HepG2 (cell line): ENCODE results near the gene OR4D9. TPM values are rescaled to one million over a fixed set of nuclear protein-coding genes. Genes with fewer than 3 reads are reported as not detected.

Experiments
- ATAC-seq: fragments of 200-7000 bp; cut with Tn5 transposase; 3 replicates; pipeline ENCODE4 v1.9.1; 2020; ENCODE audit warnings: mild to moderate bottlenecking, moderate library complexity
- BruUV-seq: library from RNA; stranded (reverse); fragments of 400-500 nt; replicated peaks from 2 replicates; lab custom pipeline; 2021; lab: Mats Ljungman, UMichigan
- CTCF ChIA-PET: fragments of 300-600 bp; formaldehyde crosslinking; extraction: SDS; loops from one replicate; lab custom pipeline; 2021; ENCODE audit warnings: low total read pairs, inconsistent platforms, low intra/inter-chr PET ratio; lab: Yijun Ruan, JAX
- POLR2A ChIA-PET: fragments of 350-600 bp; sonication (Branson Sonifier 250); formaldehyde crosslinking; loops from one replicate; lab custom pipeline; 2020; ENCODE audit warnings: antibody characterized with exemption, inconsistent platforms; lab: Yijun Ruan, JAX
- DNase-seq: peaks from one replicate; pipeline ENCODE4 v3.0.0-alpha.2; 2015; ENCODE audit warnings: low spot score
- FAIRE-seq: peaks from 3 replicates; lab custom pipeline; 2011; peaks lifted over from hg19 to GRCh38; lab: Jason Lieb, UNC
- H2AFZ ChIP-seq: one replicate; pipeline ENCODE4 v1.6.1; 2011; ENCODE audit warnings: low read length, inconsistent platforms
- H3K27ac ChIP-seq: fragments of 300-600 bp; 3 replicates; pipeline ENCODE4 v1.8.0; 2011; ENCODE audit warnings: mixed run types, mild to moderate bottlenecking, mixed read lengths, low read length, inconsistent platforms; ENCODE audit not compliant: insufficient read depth; ENCODE audit errors: extremely low read length
- H3K27me3 ChIP-seq, 2 experiments: fragments of 200-600 bp in 1 of 2; 2 replicates in 1 of 2; 3 replicates in 1 of 2; pipeline versions ENCODE4 v1.6.0 to v1.8.0; 2011; ENCODE audit warnings: low read length in 2 of 2, mild to moderate bottlenecking in 2 of 2, moderate library complexity in 2 of 2, inconsistent platforms in 1 of 2; ENCODE audit not compliant: insufficient read depth in 2 of 2, control insufficient read depth in 1 of 2
- H3K36me3 ChIP-seq, 2 experiments: fragments of 200-600 bp in 1 of 2; replicated peaks in 1 of 2; 2 replicates in 1 of 2; 3 replicates in 1 of 2; pipeline versions ENCODE4 v1.5.1 to v1.8.0; 2011; ENCODE audit warnings: low read length in 2 of 2, inconsistent platforms in 1 of 2; ENCODE audit not compliant: insufficient read depth in 2 of 2, control insufficient read depth in 1 of 2
- H3K4me1 ChIP-seq: 2 replicates; pipeline ENCODE4 v1.5.1; 2012; ENCODE audit warnings: low read length, inconsistent platforms; ENCODE audit not compliant: insufficient read depth
- H3K4me2 ChIP-seq: 2 replicates; pipeline ENCODE4 v1.6.0; 2011; ENCODE audit warnings: low read depth, low read length, inconsistent platforms
- H3K4me3 ChIP-seq, 3 experiments: fragments of 200-600 bp in 1 of 3; sonication (generic), shearing (Covaris generic) in 1 of 3; replicated peaks in 1 of 3; 2 replicates each; pipeline ENCODE4 v1.5.1; 2011 to 2016; ENCODE audit warnings: low read length in 3 of 3, inconsistent platforms in 2 of 3, low read depth in 2 of 3, mild to moderate bottlenecking in 2 of 3, control low read depth in 1 of 3, mixed read lengths in 1 of 3; ENCODE audit not compliant: insufficient read depth in 1 of 3
- H3K79me2 ChIP-seq: one replicate; pipeline ENCODE4 v1.6.1; 2011; ENCODE audit warnings: low read length, inconsistent platforms; ENCODE audit not compliant: insufficient read depth
- H3K9ac ChIP-seq: 2 replicates; pipeline ENCODE4 v1.6.0; 2011; ENCODE audit warnings: mild to moderate bottlenecking, low read depth, low read length, inconsistent platforms; ENCODE audit not compliant: insufficient read depth
- H3K9me3 ChIP-seq: 2 replicates; pipeline ENCODE4 v1.5.1; 2012; ENCODE audit warnings: mild to moderate bottlenecking, low read length
- H4K20me1 ChIP-seq: 2 replicates; pipeline ENCODE4 v1.6.0; 2011; ENCODE audit warnings: inconsistent platforms, mild to moderate bottlenecking, low read length, moderate library complexity; ENCODE audit not compliant: insufficient read depth
- ATRX ChIP-seq: sonication (generic); formaldehyde crosslinking; IDR thresholded peaks from 2 replicates; pipeline ENCODE4 v1.4.0; 2020; ENCODE audit warnings: missing genetic modification reagents, borderline replicate concordance
- CENPX ChIP-seq: sonication (generic); formaldehyde crosslinking; IDR thresholded peaks from 2 replicates; pipeline ENCODE4 v1.9.0; 2021; ENCODE audit warnings: mild to moderate bottlenecking, missing genetic modification reagents, moderate library complexity
- JUN ChIP-seq: sonication (generic); formaldehyde crosslinking; IDR thresholded peaks from 2 replicates; pipeline ENCODE4 v1.4.0; 2020; ENCODE audit warnings: mild to moderate bottlenecking, missing genetic modification reagents
- KAT2B ChIP-seq: fragments of 150-350 bp; IDR thresholded peaks from 2 replicates; pipeline ENCODE4 v1.6.1; 2014; ENCODE audit warnings: low read depth, low read length, borderline replicate concordance
- NFKBIZ ChIP-seq: IDR thresholded peaks from 2 replicates; pipeline ENCODE4 v1.6.1; 2018; ENCODE audit warnings: missing genetic modification reagents, missing compliant biosample characterization
- SIN3B ChIP-seq: fragments of 150-350 bp; IDR thresholded peaks from 2 replicates; pipeline ENCODE4 v1.6.1; 2014; ENCODE audit warnings: low read length
- TARDBP ChIP-seq: sonication (generic); formaldehyde crosslinking; IDR thresholded peaks from 2 replicates; pipeline ENCODE4 v1.8.0; 2022; ENCODE audit warnings: mild to moderate bottlenecking, missing genetic modification reagents
- TEAD2 ChIP-seq: sonication (generic); formaldehyde crosslinking; IDR thresholded peaks from 2 replicates; pipeline ENCODE4 v1.9.0; 2021; ENCODE audit warnings: missing genetic modification reagents
- UBTF ChIP-seq: sonication (generic); formaldehyde crosslinking; IDR thresholded peaks from 2 replicates; pipeline ENCODE4 v1.4.0; 2020; ENCODE audit warnings: mild to moderate bottlenecking, missing genetic modification reagents
- ZNF280B ChIP-seq: sonication (generic); formaldehyde crosslinking; IDR thresholded peaks from 2 replicates; pipeline ENCODE4 v1.5.0; 2020; ENCODE audit warnings: missing genetic modification reagents, mild to moderate bottlenecking, borderline replicate concordance
- ZNF296 ChIP-seq: sonication (generic); formaldehyde crosslinking; conservative IDR thresholded peaks from 2 replicates; pipeline ENCODE4 v1.5.0; 2020; ENCODE audit warnings: mild to moderate bottlenecking, missing genetic modification reagents
- ZNF501 ChIP-seq: sonication (generic); formaldehyde crosslinking; IDR thresholded peaks from 2 replicates; pipeline ENCODE4 v1.5.1; 2020; ENCODE audit warnings: mild to moderate bottlenecking, moderate library complexity, missing genetic modification reagents
- ZNF567 ChIP-seq: sonication (generic); formaldehyde crosslinking; IDR thresholded peaks from 2 replicates; pipeline ENCODE4 v1.8.1; 2023; ENCODE audit warnings: mild to moderate bottlenecking, missing genetic modification reagents, borderline replicate concordance
- ZNF572 ChIP-seq: sonication (generic); formaldehyde crosslinking; IDR thresholded peaks from 2 replicates; pipeline ENCODE4 v1.5.1; 2020; ENCODE audit warnings: mild to moderate bottlenecking, missing genetic modification reagents
- ZNF598 ChIP-seq: sonication (generic); formaldehyde crosslinking; IDR thresholded peaks from 2 replicates; pipeline ENCODE4 v1.5.1; 2020; ENCODE audit warnings: mild to moderate bottlenecking, missing genetic modification reagents, borderline replicate concordance
- ZNF678 ChIP-seq: sonication (generic); formaldehyde crosslinking; IDR thresholded peaks from 2 replicates; pipeline ENCODE4 v1.4.0; 2020; ENCODE audit warnings: mild to moderate bottlenecking, missing genetic modification reagents
- WGBS: methylation state at CpG from one replicate; pipeline ENCODE4 v1.1.6; 2017; ENCODE audit warnings: low lambda C conversion rate; 5-methylcytosine and 5-hydroxymethylcytosine counted together
- in situ Hi-C: cut with HindIII; loops from 2 replicates; pipeline ENCODE4 v1.10.0; 2017; ENCODE audit warnings: low pct_unique_long_range_greater_than_20kb; ENCODE audit not compliant: extremely low pct_ligation_motif_present
- intact Hi-C: fragments of 100-400 bp; cut with micrococcal nuclease; formaldehyde crosslinking; loops from one replicate; pipeline ENCODE4 v1.10.0; 2022; ENCODE audit not compliant: unreplicated experiment
- polyA plus RNA-seq, 8 experiments: library from polyadenylated mRNA; depleted of rRNA in 3 of 8; stranded (reverse) in 7 of 8; unstranded in 1 of 8; fragments of >200 nt; fragmentation: Illumina TruSeq in 4 of 8; extraction: Trizol in 4 of 8; gene quantifications; 2 replicates each; pipeline versions ENCODE4 v1.2.1 to v1.2.3, GENCODE V29; 2011 to 2016; ENCODE audit warnings: low read depth in 4 of 8, missing spikeins in 1 of 8, mixed read lengths in 1 of 8; ENCODE audit not compliant: insufficient read depth in 1 of 8
- total RNA-seq, 5 experiments: library from RNA; depleted of rRNA; stranded (reverse); fragments of >200 nt; fragmentation: Illumina TruSeq; extraction: Trizol; gene quantifications; 2 replicates each; pipeline ENCODE4 v1.2.3, GENCODE V29; 2016; ENCODE audit warnings: low read depth in 1 of 5
- TF ChIP-seq, protein P1 (sequence below): sonication (generic); formaldehyde crosslinking; IDR thresholded peaks from 2 replicates; pipeline ENCODE4 v1.4.0; 2020; ENCODE audit warnings: mild to moderate bottlenecking, missing genetic modification reagents
- TF ChIP-seq, protein P2 (sequence below): sonication (generic); formaldehyde crosslinking; IDR thresholded peaks from 2 replicates; pipeline ENCODE4 v1.8.0; 2022; ENCODE audit warnings: mild to moderate bottlenecking, missing genetic modification reagents, moderate library complexity

Gene OR4D9
- total and polyA plus RNA-seq, 2 of the 13 experiments (the other 11 are each of a cell fraction or from before 2014, with no cell fraction given): not detected

DNA sequence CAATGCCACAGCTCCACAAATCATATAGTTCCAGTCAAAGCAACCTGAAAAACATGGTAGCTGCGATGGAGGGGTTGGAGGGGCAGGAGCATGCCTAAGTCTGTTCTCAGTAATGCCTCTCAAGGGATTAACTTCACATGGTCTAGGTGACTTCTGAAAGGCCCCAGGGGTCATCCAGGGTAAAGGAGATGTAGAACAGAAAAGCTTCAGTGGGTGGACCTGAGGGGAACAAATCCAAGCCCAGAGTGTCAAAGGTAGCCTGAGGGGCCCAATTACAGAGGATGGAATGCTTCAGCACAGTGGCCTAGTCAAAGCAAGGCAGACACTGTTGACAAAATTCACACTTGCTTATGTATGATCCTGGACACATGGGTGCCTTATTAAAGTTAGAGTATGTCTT lies 23.3 kb downstream of the OR4D9 start:
- ChIA-PET POLR2A (no interaction called here), CTCF (no interaction called here)
- Histone ChIP-seq H3K4me3 (no peak overlapping the region), H3K36me3 (no peaks in the 10 kb centered on the region), H3K4me1 (peaks cover 16% of the 10 kb centered on the region; the same call in 1 of the 2 replicates), H3K27ac (no peak overlapping the region), H3K9ac (no peak overlapping the region), H3K27me3 (no peaks in the 10 kb centered on the region), H2AFZ (no peak overlapping the region), H3K79me2 (no peaks in the 10 kb centered on the region), H4K20me1 (no peaks in the 10 kb centered on the region), H3K4me2 (no peak overlapping the region), H3K9me3 (no peaks in the 10 kb centered on the region)
- 30% methylated on average over 1 of the region's 1 CpG for WGBS
- BruUV-seq: no TSS peak
- intact Hi-C loops: no loop called here
- in situ Hi-C loops: loop anchor here (5.0 kb wide), 1 partner anchor 143 kb away; no protein-coding TSS in a partner anchor
- no peak for FAIRE-seq
- TF ChIP-seq ZNF567 (CRISPR knock-in tag): no peak
- TF ChIP-seq UBTF: no peak
- TF ChIP-seq, protein P1, sequence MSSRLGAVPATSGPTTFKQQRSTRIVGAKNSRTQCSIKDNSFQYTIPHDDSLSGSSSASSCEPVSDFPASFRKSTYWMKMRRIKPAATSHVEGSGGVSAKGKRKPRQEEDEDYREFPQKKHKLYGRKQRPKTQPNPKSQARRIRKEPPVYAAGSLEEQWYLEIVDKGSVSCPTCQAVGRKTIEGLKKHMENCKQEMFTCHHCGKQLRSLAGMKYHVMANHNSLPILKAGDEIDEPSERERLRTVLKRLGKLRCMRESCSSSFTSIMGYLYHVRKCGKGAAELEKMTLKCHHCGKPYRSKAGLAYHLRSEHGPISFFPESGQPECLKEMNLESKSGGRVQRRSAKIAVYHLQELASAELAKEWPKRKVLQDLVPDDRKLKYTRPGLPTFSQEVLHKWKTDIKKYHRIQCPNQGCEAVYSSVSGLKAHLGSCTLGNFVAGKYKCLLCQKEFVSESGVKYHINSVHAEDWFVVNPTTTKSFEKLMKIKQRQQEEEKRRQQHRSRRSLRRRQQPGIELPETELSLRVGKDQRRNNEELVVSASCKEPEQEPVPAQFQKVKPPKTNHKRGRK (CRISPR knock-in tag): no peak
- TF ChIP-seq CENPX (CRISPR knock-in tag): no peak
- no peak for TF ChIP-seq ZNF501
- no peak for TF ChIP-seq ZNF572 (CRISPR knock-in tag)
- no peak for TF ChIP-seq SIN3B
- no peak for TF ChIP-seq ZNF678
- TF ChIP-seq ATRX (CRISPR knock-in tag): no peak
- TF ChIP-seq ZNF296 (CRISPR knock-in tag): no peak
- no peak for TF ChIP-seq ZNF280B
- TF ChIP-seq ZNF598 (CRISPR knock-in tag): no peak
- no peak for TF ChIP-seq JUN (CRISPR knock-in tag)
- TF ChIP-seq, protein P2, sequence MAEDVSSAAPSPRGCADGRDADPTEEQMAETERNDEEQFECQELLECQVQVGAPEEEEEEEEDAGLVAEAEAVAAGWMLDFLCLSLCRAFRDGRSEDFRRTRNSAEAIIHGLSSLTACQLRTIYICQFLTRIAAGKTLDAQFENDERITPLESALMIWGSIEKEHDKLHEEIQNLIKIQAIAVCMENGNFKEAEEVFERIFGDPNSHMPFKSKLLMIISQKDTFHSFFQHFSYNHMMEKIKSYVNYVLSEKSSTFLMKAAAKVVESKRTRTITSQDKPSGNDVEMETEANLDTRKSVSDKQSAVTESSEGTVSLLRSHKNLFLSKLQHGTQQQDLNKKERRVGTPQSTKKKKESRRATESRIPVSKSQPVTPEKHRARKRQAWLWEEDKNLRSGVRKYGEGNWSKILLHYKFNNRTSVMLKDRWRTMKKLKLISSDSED: no peak
- TF ChIP-seq TARDBP (CRISPR knock-in tag): no peak
- no peak for TF ChIP-seq NFKBIZ (CRISPR knock-in tag)
- no peak for TF ChIP-seq KAT2B
- no peak for TF ChIP-seq TEAD2
- ATAC-seq: no peak
- no peak for DNase-seq
